Testis (tissue), 2 donors: Measurements from ENCODE around the gene MAPKAPK3.

Source experiments
- POLR2A ChIP-seq: fragments of 450-650 bp; IDR thresholded peaks from one replicate; pipeline ENCODE4 v1.6.1; 2017; ENCODE audit warnings: antibody characterized with exemption, mild to moderate bottlenecking, moderate library complexity
- TF ChIP-seq, protein P1 (sequence below), 3 experiments: fragments of 450-650 bp in 2 of 3; fragments of 200-600 bp in 1 of 3; sonication (generic) in 1 of 3; IDR thresholded peaks; one replicate each; pipeline ENCODE4 v1.5.1; 2016 to 2019; ENCODE audit warnings: antibody characterized with exemption in 3 of 3, mild to moderate bottlenecking in 2 of 3, moderate library complexity in 1 of 3

DNA sequence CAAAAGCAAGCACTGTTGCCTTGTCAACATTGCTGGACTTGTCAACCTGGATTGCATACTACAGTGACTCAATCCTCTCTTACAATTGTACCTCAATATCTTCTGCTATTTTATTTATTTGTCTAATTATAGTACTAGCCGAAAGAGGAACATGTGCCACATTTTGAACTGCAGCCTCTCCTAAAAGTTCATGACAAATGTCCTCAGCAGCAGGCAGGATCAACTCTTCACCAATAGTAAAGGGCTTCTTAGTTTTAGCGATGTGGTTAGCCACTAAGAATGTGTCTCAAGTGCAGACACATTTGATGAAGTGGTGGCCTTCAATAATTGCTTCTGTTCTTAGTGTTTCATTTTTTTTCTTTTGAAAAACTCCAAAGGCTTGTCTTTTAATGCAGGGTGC is 71.0 kb downstream of the MAPKAPK3 start:
- TF ChIP-seq, protein P1, sequence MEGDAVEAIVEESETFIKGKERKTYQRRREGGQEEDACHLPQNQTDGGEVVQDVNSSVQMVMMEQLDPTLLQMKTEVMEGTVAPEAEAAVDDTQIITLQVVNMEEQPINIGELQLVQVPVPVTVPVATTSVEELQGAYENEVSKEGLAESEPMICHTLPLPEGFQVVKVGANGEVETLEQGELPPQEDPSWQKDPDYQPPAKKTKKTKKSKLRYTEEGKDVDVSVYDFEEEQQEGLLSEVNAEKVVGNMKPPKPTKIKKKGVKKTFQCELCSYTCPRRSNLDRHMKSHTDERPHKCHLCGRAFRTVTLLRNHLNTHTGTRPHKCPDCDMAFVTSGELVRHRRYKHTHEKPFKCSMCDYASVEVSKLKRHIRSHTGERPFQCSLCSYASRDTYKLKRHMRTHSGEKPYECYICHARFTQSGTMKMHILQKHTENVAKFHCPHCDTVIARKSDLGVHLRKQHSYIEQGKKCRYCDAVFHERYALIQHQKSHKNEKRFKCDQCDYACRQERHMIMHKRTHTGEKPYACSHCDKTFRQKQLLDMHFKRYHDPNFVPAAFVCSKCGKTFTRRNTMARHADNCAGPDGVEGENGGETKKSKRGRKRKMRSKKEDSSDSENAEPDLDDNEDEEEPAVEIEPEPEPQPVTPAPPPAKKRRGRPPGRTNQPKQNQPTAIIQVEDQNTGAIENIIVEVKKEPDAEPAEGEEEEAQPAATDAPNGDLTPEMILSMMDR (IDR thresholded peaks at IDR 0.05), result no peak
- no peak for TF ChIP-seq POLR2A
